Keratinocyte (primary cell): Measurements from ENCODE around the gene ATRNL1. TPM values are rescaled to one million over a fixed set of nuclear protein-coding genes. Genes with fewer than 3 reads are reported as not detected.

ENCODE experiments used
- DNase-seq: peaks from one replicate; pipeline ENCODE4 v3.0.0-alpha.2; 2011; ENCODE audit warnings: low read depth, missing footprints, low spot score
- FAIRE-seq: peaks from 2 replicates; lab custom pipeline; 2011; peaks lifted over from hg19 to GRCh38; lab: Jason Lieb, UNC
- H2AFZ ChIP-seq: 2 replicates; pipeline ENCODE4 v1.6.0; 2012; ENCODE audit warnings: low read length, control low read depth, inconsistent platforms; ENCODE audit not compliant: control insufficient read depth
- H3K27ac ChIP-seq: 2 replicates; pipeline ENCODE4 v1.5.1; 2011; ENCODE audit warnings: low read length; ENCODE audit not compliant: control insufficient read depth, insufficient read depth
- H3K27me3 ChIP-seq: 3 replicates; pipeline ENCODE4 v1.6.0; 2011; ENCODE audit warnings: low read length; ENCODE audit not compliant: control insufficient read depth, insufficient read depth; ENCODE audit errors: extremely low read depth
- H3K36me3 ChIP-seq, 2 experiments: 2 replicates in 1 of 2; 3 replicates in 1 of 2; pipeline ENCODE4 v1.5.1; 2011; ENCODE audit warnings: low read length in 2 of 2, mild to moderate bottlenecking in 1 of 2; ENCODE audit not compliant: control insufficient read depth in 2 of 2, insufficient read depth in 2 of 2; ENCODE audit errors: extremely low read depth in 1 of 2
- H3K4me1 ChIP-seq: 3 replicates; pipeline ENCODE4 v1.5.1; 2011; ENCODE audit warnings: low read length; ENCODE audit not compliant: control insufficient read depth, insufficient read depth; ENCODE audit errors: extremely low read depth
- H3K4me2 ChIP-seq: 3 replicates; pipeline ENCODE4 v1.6.0; 2011; ENCODE audit warnings: low read depth, low read length; ENCODE audit not compliant: control insufficient read depth, insufficient read depth; ENCODE audit errors: extremely low read depth
- H3K4me3 ChIP-seq, 3 experiments: fragments of 200-600 bp in 1 of 3; sonication (generic) in 1 of 3; 2 replicates in 2 of 3; 3 replicates in 1 of 3; pipeline ENCODE4 v1.5.1; 2011 to 2016; ENCODE audit warnings: low read length in 3 of 3, mild to moderate bottlenecking in 3 of 3, control low read depth in 2 of 3, inconsistent platforms in 1 of 3, low read depth in 1 of 3, mixed read lengths in 1 of 3, mixed run types in 1 of 3, moderate library complexity in 1 of 3; ENCODE audit not compliant: control insufficient read depth in 2 of 3, insufficient read depth in 2 of 3; ENCODE audit errors: extremely low read depth in 1 of 3
- H3K79me2 ChIP-seq: 2 replicates; pipeline ENCODE4 v1.6.0; 2012; ENCODE audit warnings: low read length; ENCODE audit not compliant: control insufficient read depth, insufficient read depth
- H3K9ac ChIP-seq: 3 replicates; pipeline ENCODE4 v1.6.0; 2011; ENCODE audit warnings: low read length; ENCODE audit not compliant: control insufficient read depth, insufficient read depth; ENCODE audit errors: extremely low read depth
- H3K9me1 ChIP-seq: 3 replicates; pipeline ENCODE4 v1.6.0; 2011; ENCODE audit warnings: low read length; ENCODE audit not compliant: control insufficient read depth, insufficient read depth; ENCODE audit errors: extremely low read depth
- H3K9me3 ChIP-seq: 2 replicates; pipeline ENCODE4 v1.5.1; 2012; ENCODE audit warnings: low read depth, low read length; ENCODE audit not compliant: control insufficient read depth
- H4K20me1 ChIP-seq: 3 replicates; pipeline ENCODE4 v1.6.0; 2011; ENCODE audit warnings: low read length; ENCODE audit not compliant: control insufficient read depth, insufficient read depth; ENCODE audit errors: extremely low read depth
- EZH2 ChIP-seq: IDR thresholded peaks from one replicate; pipeline ENCODE4 v1.6.1; 2012; ENCODE audit warnings: inconsistent platforms, mild to moderate bottlenecking, low read length, moderate library complexity
- dilution Hi-C: fragments of 300-500 bp; cut with MboI; formaldehyde crosslinking; loops from one replicate; pipeline ENCODE4 v1.7.0; 2020; ENCODE audit warnings: low sequenced_read_pairs; ENCODE audit not compliant: extremely low pct_ligation_motif_present
- polyA plus RNA-seq, 5 experiments: library from polyadenylated mRNA; depleted of rRNA in 3 of 5; stranded (reverse) in 3 of 5; stranded (forward) in 1 of 5; unstranded in 1 of 5; fragments of >200 nt; gene quantifications; 1 replicate in 1 of 5; 2 replicates in 3 of 5; 3 replicates in 1 of 5; pipeline versions ENCODE4 v1.2.1 to v1.2.3, GENCODE V29; 2011 to 2012; ENCODE audit warnings: missing spikeins in 2 of 5, low read depth in 1 of 5, low replicate concordance in 1 of 5
- TF ChIP-seq, protein P1 (sequence below), 3 experiments: IDR thresholded peaks in 1 of 3; conservative IDR thresholded peaks in 1 of 3; optimal IDR thresholded peaks in 1 of 3; 2 replicates in 2 of 3; 3 replicates in 1 of 3; pipeline versions ENCODE3 to v1.5.1; 2011; ENCODE audit warnings: low read length in 3 of 3, mild to moderate bottlenecking in 3 of 3, moderate library complexity in 2 of 3, control low read depth in 1 of 3, inconsistent platforms in 1 of 3; ENCODE audit not compliant: insufficient read depth in 2 of 3; ENCODE audit errors: extremely low read depth in 1 of 3

The ATRNL1 gene
- polyA plus RNA-seq, 1 donor (not counting 4 experiments of a cell fraction or from before 2014, with no cell fraction given) = 0.07 TPM

DNA sequence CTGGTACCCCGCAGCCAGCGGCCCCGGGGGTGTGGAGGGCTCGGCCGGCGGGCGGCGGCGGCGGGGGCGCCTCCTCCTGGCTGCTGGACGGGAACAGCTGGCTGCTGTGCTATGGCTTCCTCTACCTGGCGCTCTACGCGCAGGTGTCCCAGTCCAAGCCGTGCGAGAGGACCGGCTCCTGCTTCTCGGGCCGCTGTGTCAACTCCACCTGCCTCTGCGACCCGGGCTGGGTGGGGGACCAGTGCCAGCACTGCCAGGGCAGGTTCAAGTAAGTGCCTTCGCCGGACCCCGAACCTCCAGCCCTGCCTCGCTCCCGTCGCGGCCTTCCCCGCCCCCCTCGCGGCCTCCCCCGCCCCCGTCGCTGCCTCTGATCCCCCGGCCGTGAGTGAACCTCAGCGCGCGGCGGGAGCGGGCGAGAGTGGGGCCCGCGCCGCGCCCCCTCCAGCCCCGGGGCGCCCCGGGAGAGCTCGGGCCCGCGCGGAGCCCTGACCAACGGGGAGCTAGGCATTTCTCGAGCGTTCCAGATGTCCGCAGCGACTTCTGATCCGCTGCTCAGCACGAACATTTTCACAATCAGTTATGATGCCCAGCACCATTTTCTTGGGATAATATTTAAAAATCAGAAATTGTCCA lies 727 bp downstream of the ATRNL1 start:
- DNase-seq (no peak), FAIRE-seq (no peak)
- H3K4me2 ChIP-seq = peak overlapping the region; percentile 79
- no peaks in the 10 kb centered on the region for H3K79me2 ChIP-seq
- H2AFZ ChIP-seq = peak overlapping the region; percentile 46
- H3K9me1 ChIP-seq = no peaks in the 10 kb centered on the region
- no peak overlapping the region for H3K27ac ChIP-seq
- no peaks in the 10 kb centered on the region for H4K20me1 ChIP-seq
- dilution Hi-C loops = no loop called here
- peaks cover 33% of the 10 kb centered on the region for H3K27me3 ChIP-seq
- H3K36me3 ChIP-seq = no peaks in the 10 kb centered on the region
- peak; percentile 56 for TF ChIP-seq EZH2
- TF ChIP-seq, protein P1, sequence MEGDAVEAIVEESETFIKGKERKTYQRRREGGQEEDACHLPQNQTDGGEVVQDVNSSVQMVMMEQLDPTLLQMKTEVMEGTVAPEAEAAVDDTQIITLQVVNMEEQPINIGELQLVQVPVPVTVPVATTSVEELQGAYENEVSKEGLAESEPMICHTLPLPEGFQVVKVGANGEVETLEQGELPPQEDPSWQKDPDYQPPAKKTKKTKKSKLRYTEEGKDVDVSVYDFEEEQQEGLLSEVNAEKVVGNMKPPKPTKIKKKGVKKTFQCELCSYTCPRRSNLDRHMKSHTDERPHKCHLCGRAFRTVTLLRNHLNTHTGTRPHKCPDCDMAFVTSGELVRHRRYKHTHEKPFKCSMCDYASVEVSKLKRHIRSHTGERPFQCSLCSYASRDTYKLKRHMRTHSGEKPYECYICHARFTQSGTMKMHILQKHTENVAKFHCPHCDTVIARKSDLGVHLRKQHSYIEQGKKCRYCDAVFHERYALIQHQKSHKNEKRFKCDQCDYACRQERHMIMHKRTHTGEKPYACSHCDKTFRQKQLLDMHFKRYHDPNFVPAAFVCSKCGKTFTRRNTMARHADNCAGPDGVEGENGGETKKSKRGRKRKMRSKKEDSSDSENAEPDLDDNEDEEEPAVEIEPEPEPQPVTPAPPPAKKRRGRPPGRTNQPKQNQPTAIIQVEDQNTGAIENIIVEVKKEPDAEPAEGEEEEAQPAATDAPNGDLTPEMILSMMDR (optimal IDR thresholded peaks at IDR 0.05 in 1 of 3, IDR thresholded peaks at IDR 0.05 in 1 of 3, conservative IDR thresholded peaks at IDR 0.05 in 1 of 3; ENCODE audit: extremely low read depth in 1 of 3, insufficient read depth in 2 of 3, low read length in 3 of 3) = peak in 2 of 3 experiments; percentile 34 to 52
- no peaks in the 10 kb centered on the region for H3K9me3 ChIP-seq
- no peak overlapping the region for H3K9ac ChIP-seq
- H3K4me1 ChIP-seq = no peaks in the 10 kb centered on the region
- H3K4me3 ChIP-seq = peak overlapping the region; percentile 43 to 65 (median 45)

DNA sequence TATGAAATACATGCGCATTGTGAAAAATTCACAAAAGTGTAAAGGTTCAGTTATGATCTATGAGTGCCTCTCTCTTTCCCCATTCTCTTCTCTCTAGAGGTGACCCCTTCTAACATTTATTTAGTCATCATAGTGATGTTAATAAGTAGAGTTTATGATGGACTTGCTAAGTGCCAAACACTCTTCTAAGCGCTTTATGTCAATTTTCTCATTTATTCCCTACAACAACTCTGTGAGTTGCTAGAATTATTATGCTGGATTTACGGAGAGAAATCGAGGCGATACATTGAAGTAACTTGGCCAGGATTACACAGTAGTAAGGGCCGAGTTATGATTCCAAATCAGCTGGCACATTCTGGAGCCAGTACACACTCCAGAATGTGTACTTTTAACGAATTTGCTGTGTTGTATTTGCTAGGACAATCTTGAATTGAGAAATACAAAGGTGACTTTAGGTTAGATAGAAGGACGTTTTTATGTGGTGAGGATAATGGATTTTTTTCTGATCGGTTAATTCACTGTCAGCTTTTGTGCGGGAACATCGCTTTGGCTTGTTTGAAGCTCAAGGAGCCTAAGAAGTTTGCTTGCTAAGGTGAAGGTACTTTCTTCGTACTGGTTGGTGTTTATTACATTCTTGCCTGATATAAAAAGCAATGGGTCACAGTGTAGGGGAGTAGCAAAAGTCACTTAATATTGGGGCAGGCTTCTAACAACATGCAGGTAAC lies 1.4 kb downstream of the ATRNL1 start:
- Histone ChIP-seq H3K79me2 (no peaks in the 10 kb centered on the region), H3K27me3 (peaks cover 32% of the 10 kb centered on the region), H3K4me1 (no peaks in the 10 kb centered on the region), H3K9me3 (no peaks in the 10 kb centered on the region), H3K27ac (no peak overlapping the region), H4K20me1 (no peaks in the 10 kb centered on the region), H3K9ac (no peak overlapping the region), H3K36me3 (no peaks in the 10 kb centered on the region), H3K4me2 (peak overlapping the region; percentile 8), H2AFZ (no peak overlapping the region), H3K9me1 (no peaks in the 10 kb centered on the region), H3K4me3 (no peak overlapping the region)
- FAIRE-seq (no peak), DNase-seq (no peak)
- no peak for TF ChIP-seq EZH2
- TF ChIP-seq, protein P1 (optimal IDR thresholded peaks at IDR 0.05 in 1 of 3, IDR thresholded peaks at IDR 0.05 in 1 of 3, conservative IDR thresholded peaks at IDR 0.05 in 1 of 3; ENCODE audit: extremely low read depth in 1 of 3, insufficient read depth in 2 of 3, low read length in 3 of 3) = no peak
- dilution Hi-C loops = no loop called here
